K562 (cell line): ENCODE measurements around the gene PPP3CA. TPM values are rescaled to one million over a fixed set of nuclear protein-coding genes. Genes with fewer than 3 reads are reported as not detected.

ENCODE experiments used
- ATAC-seq: fragments of 200-7000 bp; cut with Tn5 transposase; 3 replicates; pipeline ENCODE4 v1.9.1; 2020; ENCODE audit warnings: moderate library complexity
- BruUV-seq: library from RNA; stranded (reverse); fragments of 400-500 nt; replicated peaks from 2 replicates; lab custom pipeline; 2021; lab: Mats Ljungman, UMichigan
- CTCF ChIA-PET: fragments of 300-600 bp; formaldehyde crosslinking; extraction: SDS; loops from one replicate; lab custom pipeline; 2021; ENCODE audit warnings: low intra/inter-chr PET ratio; lab: Yijun Ruan, JAX
- POLR2A ChIA-PET: fragments of 300-600, 350-650 bp; sonication (Branson Sonifier 250); formaldehyde crosslinking; extraction: SDS; loops from one replicate; lab custom pipeline; 2021; ENCODE audit warnings: antibody characterized with exemption, inconsistent platforms; lab: Yijun Ruan, JAX
- DNase-seq, 4 experiments: peaks; one replicate each; pipeline versions ENCODE4 v3.0.0 to v3.0.0-alpha.2; 2011 to 2018; ENCODE audit warnings: low spot score in 3 of 4, mixed read lengths in 3 of 4; ENCODE audit errors: extremely low read depth in 1 of 4
- FAIRE-seq: peaks from 2 replicates; lab custom pipeline; 2011; peaks lifted over from hg19 to GRCh38; lab: Jason Lieb, UNC
- H2AFZ ChIP-seq: 2 replicates; pipeline ENCODE4 v1.6.0; 2011; ENCODE audit warnings: low read depth, low read length, control low read depth, inconsistent platforms
- H3K27ac ChIP-seq: fragments of 200-600 bp; 3 replicates; pipeline ENCODE4 v1.8.0; 2011; ENCODE audit warnings: low read depth, mild to moderate bottlenecking, control low read depth, inconsistent platforms, low read length, moderate library complexity, mixed read lengths; ENCODE audit errors: extremely low read depth
- H3K27me3 ChIP-seq, 2 experiments: fragments of 300-600 bp in 1 of 2; 2 replicates in 1 of 2; 3 replicates in 1 of 2; pipeline versions ENCODE4 v1.6.0 to v1.8.0; 2011; ENCODE audit warnings: inconsistent platforms in 2 of 2, low read length in 2 of 2, mild to moderate bottlenecking in 1 of 2, mixed read lengths in 1 of 2, moderate library complexity in 1 of 2; ENCODE audit not compliant: control insufficient read depth in 2 of 2, insufficient read depth in 2 of 2
- H3K36me3 ChIP-seq: fragments of 300-600 bp; 3 replicates; pipeline ENCODE4 v1.8.0; 2011; ENCODE audit warnings: mild to moderate bottlenecking, low read length, inconsistent platforms; ENCODE audit not compliant: control insufficient read depth, insufficient read depth
- H3K4me1 ChIP-seq, 2 experiments: fragments of 200-600 bp in 1 of 2; replicated peaks in 1 of 2; 2 replicates in 1 of 2; 3 replicates in 1 of 2; pipeline versions ENCODE4 v1.5.1 to v1.8.0; 2011; ENCODE audit warnings: inconsistent platforms in 2 of 2, low read length in 2 of 2, mild to moderate bottlenecking in 1 of 2, mixed read lengths in 1 of 2, moderate library complexity in 1 of 2; ENCODE audit not compliant: control insufficient read depth in 2 of 2, insufficient read depth in 2 of 2
- H3K4me2 ChIP-seq: 2 replicates; pipeline ENCODE4 v1.6.1; 2011; ENCODE audit warnings: low read length, control low read depth, inconsistent platforms, mixed read lengths; ENCODE audit not compliant: insufficient read depth
- H3K4me3 ChIP-seq: fragments of 200-600 bp; sonication (generic), shearing (Covaris generic); 2 replicates; pipeline ENCODE4 v1.5.1; 2016; ENCODE audit warnings: control low read depth, inconsistent platforms
- H3K79me2 ChIP-seq: fragments of 200-600 bp; 3 replicates; pipeline ENCODE4 v1.8.0; 2011; ENCODE audit warnings: low read length, inconsistent platforms; ENCODE audit not compliant: control insufficient read depth, insufficient read depth
- H3K9ac ChIP-seq, 2 experiments: 2 replicates each; pipeline versions ENCODE4 v1.6.0 to v1.6.1; 2011; ENCODE audit warnings: low read depth in 2 of 2, low read length in 2 of 2, control low read depth in 1 of 2, inconsistent platforms in 1 of 2, mild to moderate bottlenecking in 1 of 2, mixed read lengths in 1 of 2; ENCODE audit not compliant: insufficient read depth in 1 of 2
- H3K9me1 ChIP-seq: one replicate; pipeline ENCODE4 v1.6.0; 2011; ENCODE audit warnings: inconsistent platforms, mild to moderate bottlenecking, low read length, moderate library complexity; ENCODE audit not compliant: control insufficient read depth, insufficient read depth
- H3K9me3 ChIP-seq: replicated peaks from 2 replicates; pipeline ENCODE4 v1.5.1; 2011; ENCODE audit warnings: low read depth, low read length, inconsistent platforms; ENCODE audit not compliant: control insufficient read depth, insufficient read depth
- H4K20me1 ChIP-seq: replicated peaks from 2 replicates; pipeline ENCODE4 v1.6.1; 2011; ENCODE audit warnings: low read length, inconsistent platforms, mixed read lengths; ENCODE audit not compliant: control insufficient read depth, insufficient read depth
- EP400 ChIP-seq: fragments of 450-650 bp; IDR thresholded peaks from 2 replicates; pipeline ENCODE4 v1.6.1; 2017; ENCODE audit warnings: antibody characterized with exemption, mild to moderate bottlenecking, moderate library complexity
- HBP1 ChIP-seq: fragments of 450-650 bp; formaldehyde crosslinking; IDR thresholded peaks from 2 replicates; pipeline ENCODE4 v1.4.0; 2022; ENCODE audit warnings: missing genetic modification characterization
- PTRF ChIP-seq: fragments of 450-650 bp; IDR thresholded peaks from 2 replicates; pipeline ENCODE4 v1.6.1; 2016; ENCODE audit warnings: mild to moderate bottlenecking, missing genetic modification characterization, missing compliant biosample characterization
- SLC30A9 ChIP-seq: fragments of 250-450 bp; sonication (Bioruptor Pico); IDR thresholded peaks from 2 replicates; pipeline ENCODE4 v1.8.0; 2022; ENCODE audit warnings: mild to moderate bottlenecking, moderate library complexity
- ZNF707 ChIP-seq: fragments of 250-450 bp; sonication (Bioruptor Pico); conservative IDR thresholded peaks from 2 replicates; pipeline ENCODE4 v1.8.0; 2022; ENCODE audit warnings: inconsistent platforms, mild to moderate bottlenecking, moderate library complexity
- WGBS: fragments of 100-300 bp; shearing (Covaris generic); methylation state at CpG from one replicate; pipeline ENCODE4 v1.1.6; 2016; ENCODE audit warnings: low coverage, mixed read lengths; ENCODE audit not compliant: insufficient coverage; ENCODE audit errors: missing lambda C conversion rate; 5-methylcytosine and 5-hydroxymethylcytosine counted together
- in situ Hi-C: fragments of 300-500 bp; cut with MboI; formaldehyde crosslinking; loops from 4 replicates; pipeline ENCODE4 v1.15.0; 2018; ENCODE audit warnings: inconsistent platforms, mixed read lengths
- intact Hi-C: fragments of 100-400 bp; cut with micrococcal nuclease; formaldehyde crosslinking; loops from 2 replicates; pipeline ENCODE4 v1.14.2; 2022
- polyA plus RNA-seq, 8 experiments: library from polyadenylated mRNA; depleted of rRNA in 4 of 8; stranded (reverse) in 5 of 8; unstranded in 3 of 8; fragments of >200 nt; fragmentation: Nextera tagmentation in 2 of 8; fragmentation: Illumina TruSeq in 1 of 8; extraction: Ambion mirVana in 2 of 8; extraction: Trizol in 1 of 8; gene quantifications; 2 replicates each; pipeline versions ENCODE4 v1.2.1 to v1.2.3, GENCODE V29; 2011 to 2014; ENCODE audit warnings: inconsistent platforms in 1 of 8, missing spikeins in 1 of 8
- total RNA-seq, 7 experiments: library from RNA; depleted of rRNA in 6 of 7; stranded (reverse); fragments of >200 nt in 6 of 7; fragmentation: Illumina TruSeq in 2 of 7; extraction: Trizol in 2 of 7; gene quantifications; 2 replicates each; pipeline versions ENCODE4 v1.2.1 to v1.2.3, GENCODE V29; 2011 to 2021; ENCODE audit warnings: low replicate concordance in 1 of 7

The PPP3CA gene
- total and polyA plus RNA-seq, 9 of the 15 experiments (the other 6 are each of a cell fraction or from before 2014, with no cell fraction given) = 0.94 to 3.2 (median 1.6) TPM

DNA sequence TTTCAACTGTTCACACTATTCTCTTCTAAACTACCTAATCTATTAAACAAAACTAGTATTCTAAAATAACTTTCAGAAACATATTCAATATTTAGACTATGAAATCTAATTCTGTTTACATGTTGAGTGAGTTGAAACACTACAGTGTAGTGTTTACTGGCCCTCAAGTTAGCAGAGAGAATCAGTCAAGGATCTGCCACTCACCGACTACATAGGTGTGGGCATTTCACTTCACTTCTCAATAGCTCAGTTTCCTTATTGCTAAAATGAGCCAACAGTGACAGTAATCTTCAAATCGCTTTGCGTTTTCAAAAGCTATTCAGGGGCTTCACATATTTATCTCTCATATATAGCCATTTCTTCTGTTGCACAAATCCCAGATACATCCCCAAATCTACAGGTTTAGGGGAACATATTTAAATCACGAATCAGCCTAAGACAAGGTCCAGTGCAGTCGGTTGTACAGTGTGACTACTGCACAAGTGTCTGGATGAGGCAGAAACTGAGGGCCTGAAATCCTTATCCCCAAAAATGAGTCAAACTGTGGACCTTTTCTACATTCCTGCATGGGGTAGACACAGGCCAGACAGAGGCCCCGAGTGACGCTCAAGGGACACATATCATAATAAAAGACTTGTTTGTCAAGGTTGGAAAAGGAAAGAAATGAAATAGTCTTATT, 129.8 kb downstream of the PPP3CA start:
- POLR2A ChIA-PET = no interaction called here
- intact Hi-C loops = no loop called here
- ATAC-seq = no peak

More for the DNA sequence above, 129.8 kb downstream of the PPP3CA start:
- Histone ChIP-seq H3K9me3 (no peaks in the 10 kb centered on the region), H4K20me1 (no peaks in the 10 kb centered on the region), H3K4me2 (no peak overlapping the region), H3K4me1 (no peaks in the 10 kb centered on the region), H3K36me3 (no peaks in the 10 kb centered on the region)
- in situ Hi-C loops = no loop called here
- CTCF ChIA-PET = no interaction called here
- no TSS peak for BruUV-seq
- TF ChIP-seq SLC30A9 = no peak
- TF ChIP-seq ZNF707 (CRISPR knock-in tag) = no peak
- no peak for TF ChIP-seq EP400
- TF ChIP-seq HBP1 (CRISPR knock-in tag) = no peak
- no peak for TF ChIP-seq PTRF (tag)
- TF ChIP-seq, all 486 proteins: peak for 0
- DNase-seq (no peak), FAIRE-seq (no peak)
- Histone ChIP-seq H3K27me3 (no peaks in the 10 kb centered on the region), H3K9me1 (no peaks in the 10 kb centered on the region), H3K4me3 (no peak overlapping the region), H3K9ac (no peak overlapping the region), H3K79me2 (no peaks in the 10 kb centered on the region), H2AFZ (no peak overlapping the region), H3K27ac (no peak overlapping the region)
- WGBS = 0% methylated on average over 7 of the region's 7 CpGs
